Prostate gland (tissue), 2 donors: ENCODE results near the gene MYH16.

Experiments
- POLR2A ChIP-seq: fragments of 450-650 bp; IDR thresholded peaks from one replicate; pipeline ENCODE4 v1.6.1; 2016; ENCODE audit warnings: antibody characterized with exemption, mild to moderate bottlenecking
- POLR2AphosphoS5 ChIP-seq: sonication (generic); formaldehyde crosslinking; IDR thresholded peaks from one replicate; pipeline ENCODE4 v1.6.1; 2017; ENCODE audit warnings: antibody characterized with exemption
- TF ChIP-seq, protein P1 (sequence below), 4 experiments: fragments of 200-600 bp in 2 of 4; fragments of 450-650 bp in 2 of 4; sonication (generic) in 2 of 4; IDR thresholded peaks; 1 replicate in 3 of 4; 2 replicates in 1 of 4; pipeline ENCODE4 v1.5.1; 2016 to 2019; ENCODE audit warnings: antibody characterized with exemption in 4 of 4, mild to moderate bottlenecking in 2 of 4, moderate library complexity in 2 of 4

DNA sequence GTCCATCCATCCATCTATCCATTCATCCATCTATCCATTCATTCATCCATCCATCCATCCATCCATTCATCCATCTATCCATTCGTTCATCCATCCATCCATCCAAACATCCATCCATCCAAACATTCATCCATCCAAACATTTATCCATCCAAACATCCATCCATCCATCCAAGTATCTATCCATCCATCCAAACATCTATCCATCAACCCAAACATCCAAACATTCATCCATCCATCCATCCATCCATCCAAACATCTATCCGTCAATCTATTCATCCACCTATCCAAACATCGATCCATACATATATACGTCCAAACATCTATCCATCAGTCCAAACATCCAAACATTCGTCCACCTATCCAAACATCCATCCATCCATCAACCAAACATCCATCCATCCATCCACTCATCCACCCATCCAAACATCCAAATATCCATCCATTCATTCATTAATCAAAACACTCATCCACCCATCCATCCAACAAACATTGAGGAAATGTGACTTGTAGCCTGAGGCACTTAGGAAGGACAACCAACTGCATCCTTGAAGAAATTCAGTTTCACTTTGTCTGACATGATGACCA is 28.8 kb upstream of the MYH16 start:
- no peak for TF ChIP-seq POLR2A
- TF ChIP-seq, protein P1, sequence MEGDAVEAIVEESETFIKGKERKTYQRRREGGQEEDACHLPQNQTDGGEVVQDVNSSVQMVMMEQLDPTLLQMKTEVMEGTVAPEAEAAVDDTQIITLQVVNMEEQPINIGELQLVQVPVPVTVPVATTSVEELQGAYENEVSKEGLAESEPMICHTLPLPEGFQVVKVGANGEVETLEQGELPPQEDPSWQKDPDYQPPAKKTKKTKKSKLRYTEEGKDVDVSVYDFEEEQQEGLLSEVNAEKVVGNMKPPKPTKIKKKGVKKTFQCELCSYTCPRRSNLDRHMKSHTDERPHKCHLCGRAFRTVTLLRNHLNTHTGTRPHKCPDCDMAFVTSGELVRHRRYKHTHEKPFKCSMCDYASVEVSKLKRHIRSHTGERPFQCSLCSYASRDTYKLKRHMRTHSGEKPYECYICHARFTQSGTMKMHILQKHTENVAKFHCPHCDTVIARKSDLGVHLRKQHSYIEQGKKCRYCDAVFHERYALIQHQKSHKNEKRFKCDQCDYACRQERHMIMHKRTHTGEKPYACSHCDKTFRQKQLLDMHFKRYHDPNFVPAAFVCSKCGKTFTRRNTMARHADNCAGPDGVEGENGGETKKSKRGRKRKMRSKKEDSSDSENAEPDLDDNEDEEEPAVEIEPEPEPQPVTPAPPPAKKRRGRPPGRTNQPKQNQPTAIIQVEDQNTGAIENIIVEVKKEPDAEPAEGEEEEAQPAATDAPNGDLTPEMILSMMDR (IDR thresholded peaks at IDR 0.05): no peak
- no peak for TF ChIP-seq POLR2AphosphoS5
